H1 (cell line): Measurements from ENCODE around the gene DNAJC27. TPM values are rescaled to one million over a fixed set of nuclear protein-coding genes. Genes with fewer than 3 reads are reported as not detected.

ENCODE experiments used
- CTCF ChIA-PET: fragments of 300-600 bp; sonication (Branson Sonifier 250); formaldehyde crosslinking; loops from one replicate; lab custom pipeline; 2021; ENCODE audit not compliant: partially characterized antibody; lab: Charles Lee
- POLR2A ChIA-PET: fragments of 300-600 bp; sonication (Branson Sonifier 250); formaldehyde crosslinking; loops from one replicate; lab custom pipeline; 2021; ENCODE audit warnings: inconsistent platforms; ENCODE audit not compliant: partially characterized antibody; lab: Charles Lee
- DNase-seq, 2 experiments: peaks; one replicate each; pipeline versions ENCODE4 v3.0.0 to v3.0.0-alpha.2; 2010 to 2022; ENCODE audit warnings: low spot score in 2 of 2, low read depth in 1 of 2, mixed read lengths in 1 of 2
- FAIRE-seq: peaks from 2 replicates; lab custom pipeline; 2011; peaks lifted over from hg19 to GRCh38; lab: Jason Lieb, UNC
- H2AFZ ChIP-seq: 2 replicates; pipeline ENCODE4 v1.8.1; 2012; ENCODE audit warnings: low read length, inconsistent platforms
- H2AK5ac ChIP-seq: 2 replicates; pipeline ENCODE4 v1.6.1; 2013; ENCODE audit warnings: low read depth, low read length
- H2BK120ac ChIP-seq: replicated peaks from 2 replicates; pipeline ENCODE3; 2013; ENCODE audit warnings: low read depth, low read length, inconsistent platforms
- H2BK12ac ChIP-seq: 2 replicates; pipeline ENCODE4 v1.6.1; 2013; ENCODE audit warnings: low read depth, low read length
- H2BK15ac ChIP-seq: 2 replicates; pipeline ENCODE4 v1.6.1; 2013; ENCODE audit warnings: low read length
- H2BK20ac ChIP-seq: 2 replicates; pipeline ENCODE4 v1.6.1; 2013; ENCODE audit warnings: low read length
- H2BK5ac ChIP-seq: 2 replicates; pipeline ENCODE4 v1.6.1; 2013; ENCODE audit warnings: low read depth, low read length
- H3K14ac ChIP-seq: 2 replicates; pipeline ENCODE4 v1.6.1; 2013; ENCODE audit warnings: inconsistent platforms; ENCODE audit not compliant: insufficient read length
- H3K18ac ChIP-seq: 2 replicates; pipeline ENCODE4 v1.6.1; 2013; ENCODE audit warnings: low read length; ENCODE audit errors: extremely low read depth
- H3K23ac ChIP-seq: 2 replicates; pipeline ENCODE4 v1.6.1; 2013; ENCODE audit warnings: inconsistent platforms; ENCODE audit not compliant: insufficient read length
- H3K23me2 ChIP-seq: 2 replicates; pipeline ENCODE4 v1.6.1; 2013; ENCODE audit warnings: low read depth, low read length
- H3K27ac ChIP-seq: 2 replicates; pipeline ENCODE4 v1.6.1; 2011; ENCODE audit warnings: low read depth, low read length, inconsistent platforms
- H3K27me3 ChIP-seq, 4 experiments: replicated peaks in 1 of 4; 1 replicate in 1 of 4; 2 replicates in 3 of 4; pipeline versions ENCODE4 v1.6.1 to v1.8.1; 2011 to 2013; ENCODE audit warnings: low read length in 3 of 4, mild to moderate bottlenecking in 3 of 4, inconsistent platforms in 2 of 4, mixed read lengths in 2 of 4, moderate library complexity in 1 of 4; ENCODE audit not compliant: control insufficient read depth in 3 of 4, insufficient read depth in 3 of 4; ENCODE audit errors: extremely low read depth in 1 of 4
- H3K36me3 ChIP-seq, 4 experiments: 2 replicates each; pipeline versions ENCODE4 v1.6.1 to v1.8.1; 2011 to 2013; ENCODE audit warnings: mild to moderate bottlenecking in 4 of 4, low read length in 3 of 4, moderate library complexity in 2 of 4, control low read depth in 1 of 4, inconsistent platforms in 1 of 4; ENCODE audit not compliant: insufficient read depth in 4 of 4, control insufficient read depth in 2 of 4
- H3K4ac ChIP-seq: replicated peaks from 2 replicates; pipeline ENCODE3; 2013; ENCODE audit warnings: low read length, low read depth, mixed read lengths, inconsistent platforms; ENCODE audit not compliant: insufficient read length
- H3K4me1 ChIP-seq, 4 experiments: replicated peaks in 1 of 4; 1 replicate in 1 of 4; 2 replicates in 3 of 4; pipeline versions ENCODE4 v1.6.1 to v1.8.1; 2011 to 2013; ENCODE audit warnings: low read length in 3 of 4, inconsistent platforms in 2 of 4, mixed read lengths in 1 of 4; ENCODE audit not compliant: insufficient read depth in 4 of 4, control insufficient read depth in 3 of 4
- H3K4me2 ChIP-seq, 2 experiments: 2 replicates each; pipeline versions ENCODE4 v1.6.1 to v1.8.1; 2011 to 2013; ENCODE audit warnings: low read depth in 2 of 2, low read length in 2 of 2, control low read depth in 1 of 2, inconsistent platforms in 1 of 2, mild to moderate bottlenecking in 1 of 2; ENCODE audit not compliant: insufficient read depth in 1 of 2
- H3K4me3 ChIP-seq, 4 experiments: fragments of 200-600, 300-600 bp in 1 of 4; sonication (generic), shearing (Covaris generic), sonication (Bioruptor Twin) in 1 of 4; 2 replicates each; pipeline versions ENCODE4 v1.5.1 to v1.8.1; 2011 to 2016; ENCODE audit warnings: low read length in 4 of 4, low read depth in 3 of 4, control low read depth in 2 of 4, inconsistent platforms in 2 of 4, mild to moderate bottlenecking in 2 of 4, mixed read lengths in 1 of 4, moderate library complexity in 1 of 4; ENCODE audit not compliant: insufficient read depth in 2 of 4; ENCODE audit errors: extremely low read depth in 1 of 4
- H3K56ac ChIP-seq: replicated peaks from 2 replicates; pipeline ENCODE3; 2013; ENCODE audit warnings: low read depth, mild to moderate bottlenecking, mixed read lengths, low read length, inconsistent platforms; ENCODE audit not compliant: insufficient read length
- H3K79me1 ChIP-seq: 2 replicates; pipeline ENCODE4 v1.6.1; 2013; ENCODE audit warnings: low read depth, low read length, control low read depth
- H3K79me2 ChIP-seq, 2 experiments: 2 replicates each; pipeline versions ENCODE4 v1.6.1 to v1.8.1; 2012 to 2013; ENCODE audit warnings: low read length in 2 of 2, mild to moderate bottlenecking in 2 of 2, inconsistent platforms in 1 of 2; ENCODE audit not compliant: insufficient read depth in 2 of 2, control insufficient read depth in 1 of 2
- H3K9ac ChIP-seq, 4 experiments: replicated peaks in 1 of 4; 1 replicate in 1 of 4; 2 replicates in 3 of 4; pipeline versions ENCODE4 v1.6.1 to v1.8.1; 2011 to 2013; ENCODE audit warnings: low read depth in 3 of 4, low read length in 3 of 4, control low read depth in 2 of 4, mild to moderate bottlenecking in 2 of 4, moderate library complexity in 2 of 4, inconsistent platforms in 1 of 4; ENCODE audit errors: extremely low read depth in 1 of 4
- H3K9me3 ChIP-seq, 2 experiments: 2 replicates each; pipeline versions ENCODE4 v1.6.1 to v1.8.1; 2012 to 2013; ENCODE audit warnings: mild to moderate bottlenecking in 2 of 2, moderate library complexity in 2 of 2, control low read depth in 1 of 2, inconsistent platforms in 1 of 2, low read depth in 1 of 2, low read length in 1 of 2, mixed read lengths in 1 of 2; ENCODE audit not compliant: insufficient read depth in 2 of 2
- H4K20me1 ChIP-seq, 2 experiments: replicated peaks in 1 of 2; 2 replicates each; pipeline versions ENCODE3 to v1.8.1; 2011 to 2013; ENCODE audit warnings: inconsistent platforms in 2 of 2, low read length in 2 of 2, mild to moderate bottlenecking in 1 of 2; ENCODE audit not compliant: insufficient read depth in 2 of 2, control insufficient read depth in 1 of 2
- H4K5ac ChIP-seq: 2 replicates; pipeline ENCODE4 v1.6.1; 2013; ENCODE audit warnings: low read length, low read depth, mixed read lengths, inconsistent platforms; ENCODE audit not compliant: insufficient read length
- H4K8ac ChIP-seq: 2 replicates; pipeline ENCODE4 v1.8.0; 2013; ENCODE audit warnings: mild to moderate bottlenecking, moderate library complexity, low read length, inconsistent platforms; ENCODE audit not compliant: insufficient read depth; ENCODE audit errors: extremely low read depth
- H4K91ac ChIP-seq: replicated peaks from 2 replicates; pipeline ENCODE3; 2013; ENCODE audit warnings: low read length, mixed read lengths, inconsistent platforms; ENCODE audit not compliant: insufficient read length
- CBX5 ChIP-seq: fragments of 300-800, 300-1000 bp; sonication (generic); IDR thresholded peaks from 2 replicates; pipeline ENCODE4 v1.7.1; 2016; ENCODE audit warnings: antibody characterized with exemption, low read length, low read depth
- HDAC2 ChIP-seq, 2 experiments: fragments of 300-600 bp in 1 of 2; sonication (generic) in 1 of 2; IDR thresholded peaks; 2 replicates each; pipeline ENCODE4 v1.6.1; 2011 to 2012; ENCODE audit warnings: low read depth in 2 of 2, low read length in 2 of 2, mild to moderate bottlenecking in 2 of 2, moderate library complexity in 2 of 2, borderline replicate concordance in 1 of 2, inconsistent platforms in 1 of 2
- JUND ChIP-seq: IDR thresholded peaks from 2 replicates; pipeline ENCODE4 v1.6.1; 2011; ENCODE audit warnings: mild to moderate bottlenecking, improper control_type of control experiment, low read length
- PHF8 ChIP-seq: fragments of 200-600 bp; sonication (generic); conservative IDR thresholded peaks from 2 replicates; pipeline ENCODE4 v1.7.1; 2012; ENCODE audit warnings: low read depth, mild to moderate bottlenecking, inconsistent platforms, low read length, moderate library complexity
- POU5F1 ChIP-seq: IDR thresholded peaks from 2 replicates; pipeline ENCODE4 v1.6.1; 2011; ENCODE audit warnings: low read depth, mild to moderate bottlenecking, low read length, moderate library complexity
- RFX5 ChIP-seq: IDR thresholded peaks from 2 replicates; pipeline ENCODE4 v1.6.1; 2011; ENCODE audit warnings: low read depth, low read length, improper control_type of control experiment, borderline replicate concordance
- SIRT6 ChIP-seq: IDR thresholded peaks from one replicate; pipeline ENCODE4 v1.7.1; 2012; ENCODE audit warnings: low read length, inconsistent platforms
- SP2 ChIP-seq: IDR thresholded peaks from 2 replicates; pipeline ENCODE4 v1.6.1; 2012; ENCODE audit warnings: mild to moderate bottlenecking, low read length, inconsistent platforms
- SUZ12 ChIP-seq: fragments of 200-600 bp; sonication (generic); IDR thresholded peaks from 2 replicates; pipeline ENCODE4 v1.6.1; 2012; ENCODE audit warnings: mild to moderate bottlenecking, inconsistent platforms, low read length, moderate library complexity, mixed read lengths
- TAF1 ChIP-seq: IDR thresholded peaks from 2 replicates; pipeline ENCODE4 v1.6.1; 2011; ENCODE audit warnings: mild to moderate bottlenecking, low read depth, low read length
- WGBS, 2 experiments: shearing (Covaris generic) in 1 of 2; methylation state at CpG; one replicate each; pipeline versions ENCODE4 v1.1.6 to v1.1.7; 2013 to 2015; ENCODE audit warnings: low lambda C conversion rate in 2 of 2, mixed read lengths in 2 of 2, inconsistent platforms in 1 of 2, low coverage in 1 of 2, missing lambda C conversion rate in 1 of 2; ENCODE audit not compliant: insufficient replicate concordance in 2 of 2, insufficient coverage in 1 of 2, insufficient read length in 1 of 2; ENCODE audit errors: extremely low coverage in 1 of 2, missing lambda C conversion rate in 1 of 2; 5-methylcytosine and 5-hydroxymethylcytosine counted together
- polyA plus RNA-seq, 7 experiments: library from polyadenylated mRNA; depleted of rRNA in 3 of 7; stranded (reverse) in 5 of 7; unstranded in 2 of 7; fragments of >200 nt in 5 of 7; fragments of 200-250 nt in 2 of 7; gene quantifications; 1 replicate in 5 of 7; 2 replicates in 1 of 7; 4 replicates in 1 of 7; pipeline versions ENCODE4 v1.2.1 to v1.2.3, GENCODE V29; 2011 to 2013; ENCODE audit warnings: missing spikeins in 2 of 7, mixed read lengths in 2 of 7
- total RNA-seq: library from RNA; stranded (reverse); fragmentation: NEBNext Ultra II Directional; extraction: Animal tissue kit (Norgen Biotek cat#: 25700); gene quantifications from 2 replicates; pipeline ENCODE4 v1.2.1, GENCODE V29; 2021

The DNAJC27 gene
- total and polyA plus RNA-seq, 2 of the 8 experiments (the other 6 are each of a cell fraction or from before 2014, with no cell fraction given): 1.4 to 4.5 TPM

DNA sequence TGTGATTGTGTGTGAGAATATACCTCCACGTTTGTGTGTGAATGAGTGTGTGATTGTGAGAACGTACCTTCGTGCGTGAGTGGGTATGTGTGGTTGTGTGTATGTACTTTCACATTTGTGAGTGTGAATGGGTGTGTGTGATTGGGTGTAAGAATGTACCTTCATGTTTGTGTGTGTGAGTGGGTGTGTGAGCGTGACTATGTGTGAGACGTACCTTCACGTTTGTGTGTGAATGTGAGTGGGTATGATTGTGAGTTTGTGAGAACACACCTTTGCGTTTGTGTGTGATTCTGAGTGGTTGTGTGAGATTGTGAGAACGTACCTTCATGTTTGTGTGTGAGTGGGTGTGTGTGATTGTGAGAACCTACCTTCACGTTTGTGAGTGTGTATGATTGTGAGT lies 45.9 kb downstream of the DNAJC27 start:
- Histone ChIP-seq H2BK15ac (peak overlapping the region; percentile 21), H3K23me2 (peaks cover 9% of the 10 kb centered on the region), H2BK12ac (peak overlapping the region; percentile 89), H2BK5ac (peak overlapping the region; percentile 75; the same call in 1 of the 2 replicates), H3K79me1 (peaks cover 3% of the 10 kb centered on the region), H2BK20ac (peak overlapping the region; percentile 28), H2AK5ac (peak overlapping the region; percentile 100), H3K79me2 (peaks cover 0 to 4% of the 10 kb centered on the region in 2 experiments; a peak in 1 of 4 replicates), H2AFZ (no peak overlapping the region), H3K27me3 (peaks cover 0 to 3% (median 0%) of the 10 kb centered on the region in 4 experiments; a peak in 4 of 7 replicates), H3K4me3 (no peak overlapping the region), H3K14ac (no peak overlapping the region), H3K36me3 (no peaks in the 10 kb centered on the region; a peak in 1 of 8 replicates), H3K18ac (peak overlapping the region; percentile 51; the same call in 1 of the 2 replicates), H3K4me1 (peaks cover 0 to 9% (median 3%) of the 10 kb centered on the region in 4 experiments; a peak in 4 of 7 replicates), H3K4me2 (no peak overlapping the region), H3K9ac (peak overlapping the region in 1 of 4 experiments; percentile 13; a peak in 1 of 7 replicates), H4K5ac (no peak overlapping the region), H4K8ac (no peak overlapping the region), H3K23ac (no peak overlapping the region), H3K56ac (no peak overlapping the region), H3K9me3 (no peaks in the 10 kb centered on the region), H3K4ac (peak overlapping the region; percentile 89), H3K27ac (no peak overlapping the region), H4K91ac (peak overlapping the region; percentile 88), H4K20me1 (no peaks in the 10 kb centered on the region), H2BK120ac (no peak overlapping the region)
- FAIRE-seq (no peak), DNase-seq (no peak)
- ChIA-PET CTCF (no interaction called here), POLR2A (interaction anchor here (1.0 kb wide), 1 partner anchor 9 kb away, joined by 3 read pairs; no protein-coding TSS in a partner anchor)
- 88 to 100% methylated on average over 1 to 10 of the region's 10 CpGs for WGBS, 2 experiments
- TF ChIP-seq CBX5 (no peak), POU5F1 (no peak), SUZ12 (no peak), PHF8 (no peak), HDAC2 (IDR thresholded peaks at IDR 0.05; ENCODE audit: borderline replicate concordance in 1 of 2, low read depth in 2 of 2, low read length in 2 of 2) (no peak), JUND (no peak), TAF1 (no peak), RFX5 (no peak), SP2 (no peak), SIRT6 (no peak)
